Urinary bladder (tissue), 4 donors: ENCODE measurements around the gene SORCS3. TPM values are rescaled to one million over a fixed set of nuclear protein-coding genes. Genes with fewer than 3 reads are reported as not detected.

ENCODE experiments used
- DNase-seq: peaks from one replicate; pipeline ENCODE4 v3.0.0-alpha.2; 2015; ENCODE audit errors: extremely low spot score
- H3K27ac ChIP-seq: one replicate; pipeline ENCODE4 v1.5.1; 2013; ENCODE audit warnings: low read depth, mild to moderate bottlenecking, moderate library complexity
- H3K36me3 ChIP-seq: one replicate; pipeline ENCODE4 v1.6.1; 2013; ENCODE audit warnings: mild to moderate bottlenecking, moderate library complexity; ENCODE audit not compliant: insufficient read depth
- H3K4me1 ChIP-seq: one replicate; pipeline ENCODE4 v1.6.1; 2013; ENCODE audit warnings: mild to moderate bottlenecking, moderate library complexity; ENCODE audit not compliant: insufficient read depth
- H3K4me3 ChIP-seq: one replicate; pipeline ENCODE4 v1.5.1; 2013; ENCODE audit warnings: low read depth, low read length
- WGBS: extraction: QIAGEN DNeasy Blood & Tissue Kit; methylation state at CpG from one replicate; pipeline ENCODE4 v1.1.7; 2013; 5-methylcytosine and 5-hydroxymethylcytosine counted together
- polyA plus RNA-seq: library from polyadenylated mRNA; stranded (reverse); fragments of 200-250 nt; gene quantifications from one replicate; pipeline ENCODE4 v1.2.3, GENCODE V29; 2013
- total RNA-seq: library from RNA; depleted of rRNA; stranded (reverse); fragments of >200 nt; gene quantifications from one replicate; pipeline ENCODE4 v1.2.3, GENCODE V29; 2014
- donor health status: healthy with polysubstance abuse.
- donor health status: healthy.

SORCS3 gene
- total and polyA plus RNA-seq, 2 donors = 0.27 to 1.3 TPM

- H3K36me3 ChIP-seq = no peaks in the 10 kb centered on the region
- no peak for DNase-seq
- H3K27ac ChIP-seq = no peak overlapping the region
- H3K4me1 ChIP-seq = no peaks in the 10 kb centered on the region
- WGBS = 79% methylated on average over 1 of the region's 1 CpG
- H3K4me3 ChIP-seq = no peak overlapping the region
Observed at GRCh38 chr10:105280895-105281294, 639.8 kb downstream of the SORCS3 start.

GRCh38 chr10:105284476-105285215 is 643.6 kb downstream of the SORCS3 start:
- Histone ChIP-seq H3K4me1 (no peaks in the 10 kb centered on the region), H3K36me3 (no peaks in the 10 kb centered on the region), H3K27ac (no peak overlapping the region), H3K4me3 (no peak overlapping the region)
- 7% methylated on average over 1 of the region's 1 CpG for WGBS
- no peak for DNase-seq

GRCh38 chr10:105288026-105288425 is 646.9 kb downstream of the SORCS3 start:
- Histone ChIP-seq H3K4me1 (no peaks in the 10 kb centered on the region), H3K4me3 (no peak overlapping the region), H3K36me3 (no peaks in the 10 kb centered on the region), H3K27ac (no peak overlapping the region)
- DNase-seq = no peak
- 56% methylated on average over 2 of the region's 2 CpGs for WGBS

- no peak overlapping the region for H3K4me3 ChIP-seq
- H3K4me1 ChIP-seq = no peaks in the 10 kb centered on the region
- H3K27ac ChIP-seq = no peak overlapping the region
- H3K36me3 ChIP-seq = no peaks in the 10 kb centered on the region
- DNase-seq = no peak
Observed at GRCh38 chr10:105288613-105289012, 647.5 kb downstream of the SORCS3 start.

GRCh38 chr10:105291571-105291970 is 650.5 kb downstream of the SORCS3 start:
- no peak for DNase-seq
- 52% methylated on average over 4 of the region's 4 CpGs for WGBS
- Histone ChIP-seq H3K27ac (no peak overlapping the region), H3K4me3 (no peak overlapping the region), H3K36me3 (no peaks in the 10 kb centered on the region), H3K4me1 (no peaks in the 10 kb centered on the region)

GRCh38 chr10:105292236-105292635 is 651.1 kb downstream of the SORCS3 start:
- no peak overlapping the region for H3K27ac ChIP-seq
- no peaks in the 10 kb centered on the region for H3K36me3 ChIP-seq
- DNase-seq = no peak
- H3K4me3 ChIP-seq = no peak overlapping the region
- 93% methylated on average over 3 of the region's 3 CpGs for WGBS
- no peaks in the 10 kb centered on the region for H3K4me1 ChIP-seq
